ENCODE data around the gene DMKN.
"Not testable (repeated sequence)": the region's sequence is repeated elsewhere in the genome, so short reads cannot be mapped to it uniquely, and the experiment has no call there.

DMKN gene

GRCh38 chr19:35493971-35494370 lies 19.5 kb downstream of the DMKN start:
- DNase-seq: no peak

DNA sequence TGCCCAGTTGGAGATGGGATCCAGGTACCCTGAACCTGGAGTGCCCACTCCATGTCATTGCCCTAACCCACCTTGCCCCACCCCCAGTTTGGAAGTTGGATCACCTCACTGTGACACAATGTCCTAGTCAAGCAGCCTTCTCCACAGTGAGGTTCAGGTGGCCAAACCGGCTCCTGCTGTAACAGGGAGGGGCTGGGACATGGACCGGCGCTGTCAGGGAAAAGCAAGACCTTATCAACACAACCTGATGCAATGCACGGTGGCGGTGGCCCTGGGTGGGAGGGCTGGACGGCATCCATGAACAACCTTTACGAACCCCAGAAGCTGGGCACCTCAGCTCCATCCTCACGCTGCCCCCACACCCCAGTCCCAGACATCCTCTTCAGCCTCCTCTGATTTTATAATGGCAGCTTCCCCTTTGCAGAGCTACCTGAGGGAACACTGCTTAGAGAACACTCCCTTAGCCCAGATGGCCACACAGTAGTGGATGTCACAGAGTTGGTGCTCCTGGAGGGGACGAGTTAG lies 21.6 kb downstream of the DMKN start:
- DNase-seq: no peak

- no peak for DNase-seq
Measured at GRCh38 chr19:35490364-35490763, 23.1 kb downstream of the DMKN start, which contains the start of gene KRTDAP. KRTDAP (minus strand) TSS chr19:35490464; CDS start chr19:35490442, 22 bp downstream.

GRCh38 chr19:35488677-35489076 lies 24.8 kb downstream of the DMKN start:
- no peak for DNase-seq

DNA sequence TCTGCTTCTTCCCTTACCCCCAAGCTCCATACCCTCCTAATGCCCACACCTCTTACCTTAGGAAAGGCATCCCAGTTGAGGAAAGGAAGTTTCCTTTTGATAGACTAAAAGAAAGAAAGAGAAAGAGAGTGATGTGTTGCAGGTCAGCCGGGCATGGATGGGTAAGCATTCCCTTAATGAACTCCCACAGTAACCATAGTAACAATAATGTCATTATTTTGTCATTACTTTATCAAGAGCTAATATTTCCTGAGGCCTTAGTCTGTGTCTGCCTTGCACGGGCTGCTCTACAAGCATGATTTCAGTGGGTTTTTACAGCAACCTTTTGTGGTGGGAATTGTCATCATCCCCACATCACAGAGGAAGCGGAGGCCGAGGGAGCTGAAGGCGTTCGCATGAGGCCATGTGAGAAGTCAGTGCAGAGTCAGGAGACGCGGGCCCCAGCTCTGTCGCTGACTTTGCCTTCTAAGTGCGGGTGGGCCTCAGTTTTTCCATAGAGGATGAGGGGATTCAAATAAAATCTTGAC lies 25.7 kb downstream of the DMKN start:
- DNase-seq: no peak

- no peak for DNase-seq
Measured at GRCh38 chr19:35486268-35486708, 27.2 kb downstream of the DMKN start.

- no peak for DNase-seq
Measured at GRCh38 chr19:35484252-35485036, 29.0 kb downstream of the DMKN start.

- no peak for DNase-seq
Measured at GRCh38 chr19:35483089-35483488, 30.4 kb downstream of the DMKN start.

- no peak for DNase-seq
Measured at GRCh38 chr19:35478794-35479677, 34.4 kb downstream of the DMKN start.

- no peak for DNase-seq
Measured at GRCh38 chr19:35476149-35476548, 37.3 kb downstream of the DMKN start.

DNA sequence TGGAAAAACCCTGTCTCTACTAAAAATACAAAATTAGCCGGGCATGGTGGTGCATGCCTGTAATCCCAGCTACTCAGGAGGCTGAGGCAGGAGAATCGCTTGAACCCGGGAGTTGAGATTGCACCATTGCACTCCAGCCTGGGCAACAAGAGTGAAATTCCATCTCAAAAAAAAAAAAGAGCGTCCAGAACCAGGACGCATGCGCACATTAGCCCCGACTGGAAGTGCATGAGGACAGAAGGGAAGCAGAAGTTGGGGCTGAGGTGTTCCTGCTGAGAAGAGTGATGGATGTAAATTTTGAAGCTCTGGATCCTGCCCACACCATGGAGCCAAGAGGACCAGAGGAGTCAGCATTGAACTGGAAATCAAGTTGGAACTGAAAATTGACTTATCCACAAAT lies 38.9 kb downstream of the DMKN start:
- not testable (repeated sequence) for DNase-seq

GRCh38 chr19:35474104-35474503 lies 39.3 kb downstream of the DMKN start:
- no peak for DNase-seq

GRCh38 chr19:35471946-35472345 lies 41.5 kb downstream of the DMKN start:
- no peak for DNase-seq

DNA sequence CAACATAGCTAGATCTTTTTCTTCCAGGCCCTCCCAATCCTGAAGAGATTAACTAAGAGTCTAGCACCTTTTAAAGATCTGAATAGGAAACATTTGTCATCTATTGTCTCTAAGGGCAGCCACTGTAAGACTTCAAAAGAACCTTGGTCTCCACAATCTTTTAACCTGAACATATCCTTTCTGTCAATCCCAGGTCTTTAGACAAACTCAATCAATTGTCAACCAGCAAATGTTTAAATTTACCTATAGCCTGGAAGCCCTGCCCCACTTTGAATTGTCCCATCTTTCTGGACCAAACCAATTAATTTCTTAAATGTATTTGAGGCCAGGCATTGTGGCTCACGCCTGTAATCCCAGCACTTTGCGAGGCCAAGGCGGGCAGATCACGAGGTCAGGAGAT lies 42.4 kb downstream of the DMKN start:
- not testable (repeated sequence) for DNase-seq

- DNase-seq: no peak
Measured at GRCh38 chr19:35470128-35470527, 43.3 kb downstream of the DMKN start.

DNA sequence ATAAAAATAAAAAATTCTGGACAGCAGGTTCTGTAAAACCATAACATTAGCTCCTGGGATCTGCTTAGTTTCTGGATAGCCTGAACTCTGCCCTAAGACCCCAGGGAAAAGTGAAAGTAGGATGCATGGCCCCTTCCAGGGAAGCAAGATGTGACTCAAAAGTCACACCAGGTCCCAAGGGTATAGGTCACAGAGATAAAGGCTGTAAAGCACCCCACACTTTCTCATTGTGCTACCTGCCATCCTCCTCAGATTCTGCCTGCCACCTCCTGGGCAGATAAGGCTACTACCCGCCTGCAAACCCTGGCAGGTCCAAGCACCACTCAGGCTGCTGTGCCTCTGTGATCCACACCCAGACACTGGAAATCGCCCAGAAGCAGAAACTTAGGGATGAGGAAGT lies 44.8 kb downstream of the DMKN start:
- peak; percentile 62 for DNase-seq

DNA sequence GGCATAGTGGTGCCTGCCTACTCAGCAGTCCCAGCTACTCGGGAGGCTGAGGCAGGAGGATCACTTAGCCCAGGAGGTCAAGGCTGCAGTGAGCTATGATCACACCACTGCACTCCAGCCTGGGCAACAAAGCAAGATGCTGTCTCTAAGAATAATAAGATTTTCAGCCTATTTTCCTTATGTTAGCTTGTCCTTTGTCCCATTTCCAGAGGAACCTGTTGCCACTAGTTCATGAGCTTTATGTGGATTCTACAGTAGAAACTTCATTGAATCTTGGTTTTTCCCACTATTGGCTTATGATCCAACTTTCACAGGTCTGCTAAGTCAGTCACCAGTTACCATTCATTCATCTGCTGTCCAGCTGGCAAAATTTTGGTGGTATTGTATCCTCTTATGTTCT lies 47.2 kb downstream of the DMKN start:
- no peak for DNase-seq

DNA sequence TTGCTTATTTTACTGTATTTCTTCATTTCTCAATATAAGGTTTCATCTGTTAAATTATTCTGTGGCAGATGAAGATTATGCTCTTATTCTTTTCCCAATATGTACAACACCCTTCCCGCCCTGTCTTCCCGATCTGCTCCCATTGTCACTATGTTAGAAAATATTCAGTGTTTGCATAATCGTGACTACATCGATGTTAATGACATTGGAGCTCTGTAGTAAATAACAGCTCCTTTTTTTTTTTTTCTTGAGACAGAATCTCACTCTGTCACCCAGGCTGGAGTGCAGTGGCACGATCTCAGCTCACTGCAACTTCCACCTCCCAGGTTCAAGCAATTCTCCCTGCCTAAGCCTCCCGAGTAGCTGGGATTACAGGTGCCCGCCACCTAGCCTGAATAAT lies 50.5 kb downstream of the DMKN start:
- DNase-seq: not testable (repeated sequence)

DNA sequence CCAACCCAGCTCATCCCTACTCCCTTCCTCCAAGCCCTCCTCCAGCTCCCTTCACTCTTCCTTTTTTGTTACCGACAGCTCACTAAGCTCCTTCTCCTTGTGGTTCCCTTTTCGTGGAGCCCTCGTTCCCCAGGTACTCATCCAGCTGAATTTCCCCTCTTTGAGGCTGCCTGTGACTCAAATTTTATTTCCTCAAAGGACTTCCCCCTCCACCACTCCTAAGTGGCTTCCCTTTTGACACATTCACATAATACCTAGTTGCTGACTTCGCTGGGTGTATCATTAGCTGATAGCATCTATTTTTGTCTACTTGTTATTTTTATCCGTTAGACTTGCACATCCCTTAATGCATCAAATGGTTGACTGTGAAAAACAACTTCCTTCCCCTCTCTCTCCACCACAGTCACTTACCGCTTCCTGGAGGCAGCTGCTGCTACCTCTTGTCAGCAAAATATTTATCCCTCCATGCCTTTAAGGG lies 50.9 kb downstream of the DMKN start:
- DNase-seq: peak; percentile 33

GRCh38 chr19:35461788-35462187 lies 51.7 kb downstream of the DMKN start:
- DNase-seq: not testable (repeated sequence)

GRCh38 chr19:35461060-35461459 lies 52.4 kb downstream of the DMKN start:
- DNase-seq: no peak

DNA sequence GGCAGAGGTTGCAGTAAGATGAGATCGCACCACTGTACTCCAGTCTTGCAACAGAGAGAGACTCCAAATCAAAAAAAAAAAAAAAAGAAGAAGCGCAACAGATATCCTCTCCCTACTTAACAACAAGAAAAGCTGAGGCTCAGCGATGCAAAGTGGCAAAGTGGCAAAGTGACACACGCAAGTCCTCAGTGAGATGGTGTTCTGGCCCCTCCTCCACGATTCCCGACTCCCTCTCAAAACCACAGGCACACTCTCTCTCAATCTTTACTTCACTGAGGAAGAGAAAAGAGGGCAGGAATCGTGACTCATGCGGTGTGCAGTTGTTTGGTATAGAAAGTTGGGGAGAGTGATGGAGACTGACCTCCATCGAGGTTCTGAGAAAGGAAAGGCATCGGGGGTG lies 52.8 kb downstream of the DMKN start:
- no peak for DNase-seq

DNA sequence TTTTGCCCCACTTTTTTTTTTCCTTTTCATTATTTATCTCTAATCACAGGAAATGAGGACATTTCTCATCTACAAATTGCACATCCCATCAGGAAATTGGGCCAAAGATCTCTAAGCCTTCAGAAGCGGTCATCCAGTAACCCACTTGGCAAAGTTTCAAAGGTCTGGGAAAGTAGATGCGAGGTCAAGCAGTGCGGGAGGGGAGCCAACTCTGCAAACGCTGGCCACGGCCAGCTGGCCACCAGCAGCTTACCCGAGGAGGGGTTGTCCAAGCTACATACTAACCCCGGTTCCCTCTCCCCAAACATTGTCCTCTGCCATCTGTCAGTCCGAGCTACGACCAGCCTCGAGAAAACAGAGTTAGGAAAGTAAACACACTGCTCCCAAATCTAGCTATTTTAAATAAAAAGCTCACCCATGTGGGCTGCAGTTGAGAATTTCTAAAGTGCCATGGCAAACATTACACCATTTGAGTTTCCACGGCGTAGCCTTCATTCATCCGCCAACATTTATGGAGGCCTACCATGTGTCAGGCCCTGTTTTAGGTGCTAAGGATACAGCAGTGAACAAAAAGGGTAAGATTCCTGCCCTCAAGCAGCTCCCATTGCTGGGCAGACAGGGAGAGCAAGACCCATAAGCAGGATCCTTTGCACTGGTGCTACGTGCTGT lies 53.9 kb downstream of the DMKN start:
- DNase-seq: no peak

All from activated naive CD4-positive, alpha-beta T cell treated with Interleukin-2 at 50 U/mL for 16 hours (primary cell).